GM19238 (cell line): Measurements from ENCODE around the gene PLEKHM1.
"Not testable (repeated sequence)": the region's sequence is repeated elsewhere in the genome, so short reads cannot be mapped to it uniquely, and the experiment has no call there.

Source experiments
- DNase-seq: peaks from one replicate; pipeline ENCODE4 v3.0.0; 2011; ENCODE audit warnings: low spot score; ENCODE audit not compliant: insufficient read length

PLEKHM1 gene

GRCh38 chr17:45490615-45491433 lies at the start of gene PLEKHM1:
PLEKHM1 (minus strand) TSS chr17:45490721; CDS start chr17:45482484, 8,237 bp downstream.
- peak; percentile 73 for DNase-seq

DNA sequence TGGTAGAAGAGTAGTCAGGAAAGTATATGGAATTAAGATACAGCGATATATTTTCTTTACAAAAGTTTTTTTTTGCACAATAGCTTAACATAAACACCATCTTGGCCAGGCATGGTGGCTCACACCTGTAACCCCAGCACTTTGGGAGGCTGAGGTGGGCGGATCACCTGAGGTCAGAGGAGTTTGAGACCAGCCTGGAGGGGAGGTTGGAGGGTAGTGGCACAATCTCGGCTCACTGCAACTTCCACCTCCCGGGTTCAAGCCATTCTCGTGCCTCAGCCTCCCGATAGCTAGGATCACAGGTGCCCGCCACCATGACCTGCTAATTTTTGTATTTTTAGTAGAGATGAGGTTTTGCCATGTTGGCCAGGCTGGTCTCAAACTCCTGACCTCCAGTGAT lies 47.6 kb upstream of the PLEKHM1 start:
- not testable (repeated sequence) for DNase-seq

- DNase-seq = not testable (repeated sequence)
These were observed 15.6 kb upstream of the PLEKHM1 start for GRCh38 chr17:45506072-45506471.

- DNase-seq = not testable (repeated sequence)
These were observed 14.7 kb upstream of the PLEKHM1 start for GRCh38 chr17:45505183-45505582.

DNA sequence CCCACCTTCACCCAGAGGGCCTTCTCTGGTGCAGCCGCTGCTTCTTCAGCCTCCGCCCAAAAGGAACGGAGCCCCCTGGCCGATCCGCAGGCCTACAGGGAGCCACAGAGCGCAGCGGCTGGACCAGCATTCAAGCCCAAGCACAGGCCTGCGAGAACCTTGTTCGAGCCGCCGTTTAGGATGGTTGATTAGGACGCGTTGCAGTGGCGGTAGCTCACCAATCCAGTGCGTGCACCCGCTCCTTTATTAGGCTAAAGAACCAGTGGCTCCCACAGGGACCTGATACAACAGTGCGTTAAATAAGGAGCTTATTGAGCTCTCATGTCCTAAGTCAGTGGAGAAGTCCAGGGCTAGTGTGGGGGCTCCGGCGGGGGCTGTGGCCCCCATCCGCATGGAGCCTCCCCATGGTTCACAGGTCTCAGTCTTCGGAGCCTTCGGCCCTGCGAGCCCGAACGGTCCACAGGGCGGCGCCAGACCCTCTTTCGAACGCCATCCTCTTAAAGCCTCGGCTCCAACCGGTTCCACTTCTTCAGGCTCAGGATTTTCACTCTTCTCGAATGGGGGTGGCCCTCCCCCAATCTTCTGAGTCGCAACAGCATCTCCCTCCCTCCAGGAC lies 10.7 kb upstream of the PLEKHM1 start:
- not testable (repeated sequence) for DNase-seq

DNA sequence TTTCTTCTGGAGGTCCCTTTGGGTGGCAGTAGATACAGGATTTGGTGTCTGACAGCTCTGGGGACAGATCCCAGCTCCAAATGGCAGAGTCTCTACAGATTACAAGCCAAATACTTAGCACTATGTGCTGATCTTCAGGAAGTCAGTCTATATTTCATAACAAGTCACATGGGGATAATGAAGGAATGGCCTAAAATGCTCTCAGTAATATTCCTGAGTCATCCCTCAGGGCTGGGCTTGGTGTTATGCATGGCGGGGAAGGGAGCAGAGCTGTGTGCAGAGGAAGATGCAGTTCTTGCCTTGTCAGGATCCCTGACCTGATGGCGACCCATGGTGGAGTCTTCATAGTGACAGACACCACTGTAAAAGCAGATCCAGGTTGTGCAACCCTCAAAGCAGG lies 10.0 kb upstream of the PLEKHM1 start:
- not testable (repeated sequence) for DNase-seq

DNA sequence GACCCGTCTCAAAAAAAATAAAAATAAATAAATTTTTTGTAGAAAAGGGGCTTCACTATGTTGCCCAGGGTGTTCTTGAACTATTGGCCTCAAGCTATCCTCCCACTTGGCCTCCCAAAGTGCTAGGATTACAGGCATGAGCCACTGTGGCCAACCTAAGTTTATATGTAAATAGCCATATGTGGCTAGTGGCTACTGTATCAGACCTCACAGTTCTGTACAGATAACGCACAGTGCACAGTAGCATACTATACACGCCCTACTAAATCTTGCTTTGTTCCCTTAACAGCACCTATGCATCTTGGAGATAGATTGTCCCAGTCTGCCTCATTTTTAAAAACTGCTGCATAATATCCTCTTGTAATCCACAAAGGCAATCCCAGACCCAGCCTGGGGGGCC lies 8.7 kb upstream of the PLEKHM1 start:
- DNase-seq = not testable (repeated sequence)

DNA sequence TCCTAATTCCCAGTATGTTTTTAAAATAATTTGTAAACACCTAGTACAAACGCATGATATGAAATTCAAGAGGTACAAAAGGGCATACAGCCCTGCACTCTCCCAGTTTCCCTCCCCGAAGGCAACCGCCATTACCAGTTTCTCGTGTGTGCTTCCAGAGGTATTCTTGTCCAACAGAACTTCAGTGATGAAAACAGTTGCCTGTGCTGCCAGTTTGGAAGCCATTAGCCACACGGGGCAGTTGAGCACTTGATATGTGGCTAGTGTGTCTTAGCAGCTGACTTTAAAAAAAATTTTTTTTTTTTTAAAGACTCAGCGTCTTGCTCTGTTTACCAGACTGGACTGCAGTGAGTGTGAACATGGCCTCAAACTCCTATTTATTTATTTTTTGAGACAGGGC lies 7.9 kb upstream of the PLEKHM1 start:
- not testable (repeated sequence) for DNase-seq

DNA sequence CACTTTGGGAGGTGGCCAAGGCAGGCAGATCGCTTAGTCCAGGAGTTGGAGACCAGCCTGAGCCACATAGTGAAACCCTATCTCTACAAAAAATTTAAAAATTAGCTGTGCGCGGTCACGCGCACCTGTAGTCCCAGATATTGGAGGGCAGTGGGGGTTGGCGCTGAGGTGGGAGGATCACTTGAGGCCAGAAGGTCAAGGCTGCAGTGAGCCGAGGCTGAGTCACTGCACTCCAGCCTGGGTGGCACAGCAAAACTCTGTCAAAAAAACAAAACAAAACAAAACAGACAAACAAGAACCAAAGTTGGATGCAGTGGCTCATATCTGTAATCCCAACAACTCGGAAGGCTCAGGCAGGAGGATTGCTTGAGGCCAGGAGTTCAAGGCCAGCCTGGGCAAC lies 6.9 kb upstream of the PLEKHM1 start:
- not testable (repeated sequence) for DNase-seq

DNA sequence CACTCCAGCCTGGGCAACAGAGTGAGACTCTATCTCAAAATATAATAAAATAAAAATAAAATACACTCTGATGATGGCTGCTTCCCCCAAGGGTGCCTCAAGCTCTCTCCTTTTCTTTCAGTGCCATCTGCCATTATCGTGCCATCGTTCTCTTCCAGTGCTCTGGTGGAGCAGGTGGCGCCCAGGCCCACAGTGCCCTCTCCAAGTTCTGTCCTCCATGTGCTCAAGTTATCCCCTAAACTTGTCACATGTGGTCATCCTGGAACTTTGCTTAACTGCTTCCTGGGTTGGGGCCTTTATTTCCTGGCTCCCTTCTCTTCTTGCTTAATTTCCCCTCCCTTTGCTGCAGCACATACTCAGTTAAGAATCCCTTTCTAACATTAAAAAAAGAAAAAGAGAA lies 6.0 kb upstream of the PLEKHM1 start:
- DNase-seq = not testable (repeated sequence)

- DNase-seq = not testable (repeated sequence)
These were observed 4.0 kb upstream of the PLEKHM1 start for GRCh38 chr17:45494556-45494955.

DNA sequence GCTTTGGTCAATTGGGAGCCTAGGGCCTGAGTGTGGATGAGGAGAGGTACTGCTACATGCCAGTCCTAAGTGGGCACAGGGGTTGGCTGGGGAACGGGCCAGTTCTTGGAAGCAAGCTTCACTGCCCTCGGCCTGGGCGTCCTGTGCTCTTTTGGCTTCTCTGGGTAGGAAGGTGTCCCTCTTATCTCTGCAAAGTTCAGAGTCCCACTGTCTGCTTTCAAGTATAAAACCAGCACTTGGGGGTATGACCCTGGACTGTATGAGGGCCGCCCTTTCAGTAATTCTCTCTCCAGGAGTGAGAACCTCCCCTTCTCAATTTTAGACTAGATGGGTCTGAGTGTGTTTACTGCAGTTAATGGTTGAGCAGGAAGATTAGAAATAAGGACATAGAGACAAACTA lies 1.6 kb upstream of the PLEKHM1 start:
- not testable (repeated sequence) for DNase-seq

- not testable (repeated sequence) for DNase-seq
These were observed 323 bp downstream of the PLEKHM1 start for GRCh38 chr17:45490198-45490597.

GRCh38 chr17:45487704-45488103 lies 2.8 kb downstream of the PLEKHM1 start:
- not testable (repeated sequence) for DNase-seq

GRCh38 chr17:45483591-45484216 lies 6.8 kb downstream of the PLEKHM1 start:
- not testable (repeated sequence) for DNase-seq

GRCh38 chr17:45483177-45483576 lies 7.3 kb downstream of the PLEKHM1 start:
- DNase-seq = not testable (repeated sequence)

DNA sequence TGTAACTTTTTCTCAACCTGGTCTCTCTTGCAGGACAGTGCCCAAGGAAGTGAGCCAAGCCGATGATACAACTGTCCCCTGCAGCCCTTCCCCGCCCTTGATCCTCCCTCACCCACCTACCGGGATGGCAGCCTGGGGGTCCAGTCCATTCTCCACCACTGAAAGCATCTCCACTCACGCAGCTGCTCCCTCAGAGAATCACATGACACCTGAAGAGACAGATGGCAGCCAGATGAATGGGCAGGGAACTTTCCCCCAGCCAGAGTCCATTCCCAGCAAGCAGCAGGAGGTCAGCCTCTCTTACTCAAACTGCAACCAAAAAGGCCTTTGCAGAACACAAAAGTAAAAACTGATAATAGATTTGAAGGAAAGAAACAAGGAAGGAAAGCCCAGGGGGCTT lies 8.2 kb downstream of the PLEKHM1 start:
- DNase-seq = not testable (repeated sequence)

DNA sequence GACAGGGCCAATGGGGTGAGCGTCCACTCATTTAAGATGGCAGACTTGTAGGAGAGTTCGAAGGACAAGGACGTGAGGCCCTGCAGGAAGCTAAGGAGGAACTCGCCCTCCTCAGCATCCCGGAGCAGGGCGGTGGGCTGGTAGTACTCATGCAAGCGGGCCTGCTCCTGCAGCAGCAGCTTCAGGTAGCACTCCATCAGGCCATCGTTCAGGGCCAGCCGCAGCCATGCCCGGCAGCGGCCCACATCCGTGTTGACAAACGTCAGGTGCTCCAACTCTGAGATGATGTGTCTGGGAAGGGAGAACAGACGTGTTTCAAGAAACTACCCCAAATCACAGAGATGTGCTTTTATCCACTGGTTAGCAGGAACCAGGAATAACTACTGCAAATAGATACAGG lies 15.1 kb downstream of the PLEKHM1 start:
- DNase-seq = not testable (repeated sequence)

DNA sequence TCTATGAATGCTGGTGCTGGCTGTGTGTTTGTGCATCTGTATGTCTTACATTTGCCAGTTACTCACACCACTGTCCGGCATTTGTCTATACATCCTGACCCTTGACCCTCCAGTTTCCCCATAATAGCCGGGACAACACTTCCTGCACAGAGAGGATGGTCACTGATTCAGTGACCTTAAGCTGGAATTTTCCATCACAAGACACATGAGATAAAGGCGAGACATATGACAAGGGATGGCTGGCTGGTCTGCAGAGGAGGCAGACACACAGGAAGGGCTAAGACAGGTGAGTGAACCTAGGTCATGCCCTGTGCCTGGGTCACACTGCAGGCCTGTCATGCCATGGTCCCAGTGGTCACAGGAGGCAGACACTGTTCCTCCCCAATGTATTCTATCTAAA lies 18.3 kb downstream of the PLEKHM1 start:
- DNase-seq = not testable (repeated sequence)

- DNase-seq = not testable (repeated sequence)
These were observed 21.3 kb downstream of the PLEKHM1 start for GRCh38 chr17:45469204-45469563.

- DNase-seq = not testable (repeated sequence)
These were observed 22.0 kb downstream of the PLEKHM1 start for GRCh38 chr17:45468293-45469203.
